ENCODE data around the gene LTBP2.

DNA sequence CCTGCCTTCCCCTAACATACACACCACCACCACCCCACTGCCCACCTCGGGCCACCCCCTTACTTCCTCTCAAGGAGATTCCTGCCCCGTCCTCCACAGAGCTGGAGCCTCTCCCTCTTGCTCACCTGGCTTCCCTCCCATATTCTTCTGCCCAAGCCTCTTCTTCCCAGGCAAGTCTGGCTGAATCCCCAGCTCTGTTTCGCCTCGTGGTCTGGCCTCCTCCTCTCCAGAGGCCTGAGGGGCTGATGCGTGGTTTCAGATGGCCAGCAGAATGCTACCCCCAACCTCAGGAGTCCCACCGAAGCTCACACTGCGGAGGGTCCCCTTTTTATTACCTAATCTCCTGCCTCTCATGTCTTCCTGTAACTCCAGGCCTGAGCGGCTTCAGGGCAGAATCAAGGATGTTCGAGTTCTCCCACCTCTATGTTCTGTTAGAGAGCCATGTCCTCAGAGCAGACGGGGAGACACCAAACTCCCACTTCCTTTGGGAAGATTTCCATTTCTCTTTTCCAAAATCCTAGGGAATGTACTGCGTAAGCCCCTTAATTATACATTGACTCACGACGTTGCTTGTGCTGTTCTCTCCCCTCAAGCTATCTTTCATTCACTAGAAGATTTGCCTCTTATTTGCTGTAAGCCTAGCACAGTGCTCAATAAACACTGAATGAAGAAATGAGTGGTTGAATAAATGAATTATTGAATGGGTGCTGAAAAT lies 33.9 kb upstream of the LTBP2 start:
- TF ChIP-seq, protein P1, sequence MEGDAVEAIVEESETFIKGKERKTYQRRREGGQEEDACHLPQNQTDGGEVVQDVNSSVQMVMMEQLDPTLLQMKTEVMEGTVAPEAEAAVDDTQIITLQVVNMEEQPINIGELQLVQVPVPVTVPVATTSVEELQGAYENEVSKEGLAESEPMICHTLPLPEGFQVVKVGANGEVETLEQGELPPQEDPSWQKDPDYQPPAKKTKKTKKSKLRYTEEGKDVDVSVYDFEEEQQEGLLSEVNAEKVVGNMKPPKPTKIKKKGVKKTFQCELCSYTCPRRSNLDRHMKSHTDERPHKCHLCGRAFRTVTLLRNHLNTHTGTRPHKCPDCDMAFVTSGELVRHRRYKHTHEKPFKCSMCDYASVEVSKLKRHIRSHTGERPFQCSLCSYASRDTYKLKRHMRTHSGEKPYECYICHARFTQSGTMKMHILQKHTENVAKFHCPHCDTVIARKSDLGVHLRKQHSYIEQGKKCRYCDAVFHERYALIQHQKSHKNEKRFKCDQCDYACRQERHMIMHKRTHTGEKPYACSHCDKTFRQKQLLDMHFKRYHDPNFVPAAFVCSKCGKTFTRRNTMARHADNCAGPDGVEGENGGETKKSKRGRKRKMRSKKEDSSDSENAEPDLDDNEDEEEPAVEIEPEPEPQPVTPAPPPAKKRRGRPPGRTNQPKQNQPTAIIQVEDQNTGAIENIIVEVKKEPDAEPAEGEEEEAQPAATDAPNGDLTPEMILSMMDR (conservative IDR thresholded peaks at IDR 0.05), result no peak
- TF ChIP-seq EZH2 (IDR thresholded peaks at IDR 0.05; ENCODE audit: low read depth), result no peak

All from PC-9 (cell line).